HG02852 (cell line): ENCODE measurements around the gene SDCBP2.

ENCODE experiments used
- ATAC-seq: cut with Tn5 transposase; IDR thresholded peaks from one replicate; pipeline ENCODE4 v1.9.1; 2021; ENCODE audit warnings: mild to moderate bottlenecking, moderate library complexity; ENCODE audit not compliant: unreplicated experiment

Gene SDCBP2

GRCh38 chr20:1328680-1329330 lies at the start of gene SDCBP2:
Gene SDCBP2 (minus strand): TSS chr20:1329139. CDS start chr20:1320416, 8,723 bp downstream.
- ATAC-seq, result no peak

- ATAC-seq, result no peak
These were observed 49.8 kb upstream of the SDCBP2 start for GRCh38 chr20:1378735-1379125.

GRCh38 chr20:1377984-1378734 lies 49.2 kb upstream of the SDCBP2 start:
- ATAC-seq, result no peak

GRCh38 chr20:1377341-1377871 lies 48.5 kb upstream of the SDCBP2 start:
- no peak for ATAC-seq

GRCh38 chr20:1376408-1377270 lies 47.7 kb upstream of the SDCBP2 start:
- ATAC-seq, result peak; percentile 41

- no peak for ATAC-seq
These were observed 47.1 kb upstream of the SDCBP2 start for GRCh38 chr20:1376007-1376406.

- ATAC-seq, result no peak
These were observed 46.6 kb upstream of the SDCBP2 start for GRCh38 chr20:1375515-1375914.

- ATAC-seq, result no peak
These were observed 45.3 kb upstream of the SDCBP2 start for GRCh38 chr20:1374246-1374645.

GRCh38 chr20:1373614-1374013 lies 44.7 kb upstream of the SDCBP2 start:
- ATAC-seq, result no peak

GRCh38 chr20:1373036-1373435 lies 44.1 kb upstream of the SDCBP2 start:
- ATAC-seq, result no peak

GRCh38 chr20:1371830-1372539 lies 43.0 kb upstream of the SDCBP2 start:
- no peak for ATAC-seq

- ATAC-seq, result no peak
These were observed 42.4 kb upstream of the SDCBP2 start for GRCh38 chr20:1371202-1371782.

GRCh38 chr20:1370548-1371110 lies 41.7 kb upstream of the SDCBP2 start:
- ATAC-seq, result no peak

GRCh38 chr20:1369970-1370369 lies 41.0 kb upstream of the SDCBP2 start:
- no peak for ATAC-seq

- no peak for ATAC-seq
These were observed 39.7 kb upstream of the SDCBP2 start for GRCh38 chr20:1368448-1369199.

- no peak for ATAC-seq
These were observed 38.5 kb upstream of the SDCBP2 start for GRCh38 chr20:1367479-1367878.

- no peak for ATAC-seq
These were observed 35.2 kb upstream of the SDCBP2 start for GRCh38 chr20:1364106-1364505.

GRCh38 chr20:1363522-1363921 lies 34.6 kb upstream of the SDCBP2 start:
- ATAC-seq, result no peak

GRCh38 chr20:1362484-1362883 lies 33.5 kb upstream of the SDCBP2 start:
- no peak for ATAC-seq
